Measurements from ENCODE around the gene C17orf113.

The C17orf113 gene

GRCh38 chr17:42050393-42051012 lies at the start of gene C17orf113:
Gene C17orf113 (minus strand): TSS chr17:42050601. CDS start chr17:42043376, 7,225 bp downstream.
- no peak for DNase-seq (ENCODE audit: low read depth)

- no peak for DNase-seq (ENCODE audit: low read depth)
Measured at GRCh38 chr17:42098730-42099399, 48.5 kb upstream of the C17orf113 start.

- DNase-seq (ENCODE audit: low read depth) = no peak
Measured at GRCh38 chr17:42097691-42098631, 47.6 kb upstream of the C17orf113 start, which contains the start of gene ZNF385C. Gene ZNF385C (minus strand): TSS chr17:42098473. CDS start chr17:42063056, 35,417 bp downstream.

GRCh38 chr17:42096360-42097111 lies 46.1 kb upstream of the C17orf113 start:
- no peak for DNase-seq (ENCODE audit: low read depth)

- DNase-seq (ENCODE audit: low read depth) = no peak
Measured at GRCh38 chr17:42094375-42095069, 44.1 kb upstream of the C17orf113 start.

GRCh38 chr17:42092939-42093338 lies 42.5 kb upstream of the C17orf113 start:
- DNase-seq (ENCODE audit: low read depth) = no peak

GRCh38 chr17:42090964-42091790 lies 40.8 kb upstream of the C17orf113 start:
- DNase-seq (ENCODE audit: low read depth) = no peak

GRCh38 chr17:42088736-42089135 lies 38.3 kb upstream of the C17orf113 start:
- no peak for DNase-seq (ENCODE audit: low read depth)

GRCh38 chr17:42087736-42088705 lies 37.6 kb upstream of the C17orf113 start:
- DNase-seq (ENCODE audit: low read depth) = no peak

GRCh38 chr17:42087042-42087701 lies 36.8 kb upstream of the C17orf113 start:
- no peak for DNase-seq (ENCODE audit: low read depth)

- no peak for DNase-seq (ENCODE audit: low read depth)
Measured at GRCh38 chr17:42081516-42082129, 31.2 kb upstream of the C17orf113 start.

- no peak for DNase-seq (ENCODE audit: low read depth)
Measured at GRCh38 chr17:42079541-42079940, 29.1 kb upstream of the C17orf113 start.

GRCh38 chr17:42078396-42079043 lies 28.1 kb upstream of the C17orf113 start:
- DNase-seq (ENCODE audit: low read depth) = no peak

- no peak for DNase-seq (ENCODE audit: low read depth)
Measured at GRCh38 chr17:42077755-42078154, 27.4 kb upstream of the C17orf113 start.

GRCh38 chr17:42076797-42077559 lies 26.6 kb upstream of the C17orf113 start:
- DNase-seq (ENCODE audit: low read depth) = no peak

GRCh38 chr17:42075789-42076188 lies 25.4 kb upstream of the C17orf113 start:
- DNase-seq (ENCODE audit: low read depth) = no peak
